ENCODE results near the gene FZR1. TPM values are rescaled to one million over a fixed set of nuclear protein-coding genes. Genes with fewer than 3 reads are reported as not detected.
A peak's percentile ranks its signal among the peaks of the same experiment; 100 is the strongest.

The FZR1 gene
- total and polyA plus RNA-seq, 9 of the 15 experiments (the other 6 are each of a cell fraction or from before 2014, with no cell fraction given) = 0.18 to 48.0 (median 22.2) TPM

GRCh38 chr19:3520166-3521103, 14.3 kb downstream of the FZR1 start (continued):
- no peak for TF ChIP-seq SRSF3 (IDR thresholded peaks at IDR 0.05; ENCODE audit: insufficient read depth, low read length)
- TF ChIP-seq PML (IDR thresholded peaks at IDR 0.05; ENCODE audit: low read length) = peak; percentile 72; the same call in 1 of the 2 replicates
- TF ChIP-seq RNF2 (IDR thresholded peaks at IDR 0.05) = peak; percentile 92; the same call in 1 of the 2 replicates
- TF ChIP-seq TAF9B (IDR thresholded peaks at IDR 0.05; ENCODE audit: partially characterized antibody) = no peak
- TF ChIP-seq SUPT5H (IDR thresholded peaks at IDR 0.05) = peak; percentile 13; the same call in 1 of the 2 replicates
- TF ChIP-seq JUN (IDR thresholded peaks at IDR 0.05; ENCODE audit: borderline replicate concordance, low read depth, low read length) = peak; percentile 74; the same call in 1 of the 2 replicates
- peak; percentile 93; the same call in 1 of the 2 replicates for TF ChIP-seq JUN (CRISPR knock-in tag; IDR thresholded peaks at IDR 0.05; ENCODE audit: borderline replicate concordance)
- peak; percentile 74 for TF ChIP-seq EP300 (IDR thresholded peaks at IDR 0.05; ENCODE audit: low read length)
- peak; percentile 67 for TF ChIP-seq POLR2G (IDR thresholded peaks at IDR 0.05; ENCODE audit: low read depth, low read length)
- peak; percentile 37 for TF ChIP-seq PRDM10 (IDR thresholded peaks at IDR 0.05; ENCODE audit: partially characterized antibody)
- TF ChIP-seq MCM3 (IDR thresholded peaks at IDR 0.05) = no peak
- peak in 1 of 2 experiments; percentile 33; a peak in 1 of 4 replicates for TF ChIP-seq SIN3A (IDR thresholded peaks at IDR 0.05; ENCODE audit: borderline replicate concordance in 2 of 2, control insufficient read depth in 1 of 2, low read depth in 2 of 2, low read length in 2 of 2)
- peak; percentile 94 for TF ChIP-seq LCOR (CRISPR knock-in tag; IDR thresholded peaks at IDR 0.05)
- peak; percentile 92 for TF ChIP-seq NR3C1 (CRISPR knock-in tag; IDR thresholded peaks at IDR 0.05)
- TF ChIP-seq TAL1 (IDR thresholded peaks at IDR 0.05) = peak; percentile 68
- peak; percentile 87 for TF ChIP-seq GATAD2B (IDR thresholded peaks at IDR 0.05; ENCODE audit: borderline replicate concordance)
- TF ChIP-seq, protein P1, sequence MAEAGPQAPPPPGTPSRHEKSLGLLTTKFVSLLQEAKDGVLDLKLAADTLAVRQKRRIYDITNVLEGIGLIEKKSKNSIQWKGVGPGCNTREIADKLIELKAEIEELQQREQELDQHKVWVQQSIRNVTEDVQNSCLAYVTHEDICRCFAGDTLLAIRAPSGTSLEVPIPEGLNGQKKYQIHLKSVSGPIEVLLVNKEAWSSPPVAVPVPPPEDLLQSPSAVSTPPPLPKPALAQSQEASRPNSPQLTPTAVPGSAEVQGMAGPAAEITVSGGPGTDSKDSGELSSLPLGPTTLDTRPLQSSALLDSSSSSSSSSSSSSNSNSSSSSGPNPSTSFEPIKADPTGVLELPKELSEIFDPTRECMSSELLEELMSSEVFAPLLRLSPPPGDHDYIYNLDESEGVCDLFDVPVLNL (CRISPR knock-in tag; IDR thresholded peaks at IDR 0.05; ENCODE audit: low read depth) = peak; percentile 34; the same call in 1 of the 2 replicates
- peak; percentile 80 for TF ChIP-seq SMAD4 (CRISPR knock-in tag; conservative IDR thresholded peaks at IDR 0.05)
- TF ChIP-seq, protein P2, sequence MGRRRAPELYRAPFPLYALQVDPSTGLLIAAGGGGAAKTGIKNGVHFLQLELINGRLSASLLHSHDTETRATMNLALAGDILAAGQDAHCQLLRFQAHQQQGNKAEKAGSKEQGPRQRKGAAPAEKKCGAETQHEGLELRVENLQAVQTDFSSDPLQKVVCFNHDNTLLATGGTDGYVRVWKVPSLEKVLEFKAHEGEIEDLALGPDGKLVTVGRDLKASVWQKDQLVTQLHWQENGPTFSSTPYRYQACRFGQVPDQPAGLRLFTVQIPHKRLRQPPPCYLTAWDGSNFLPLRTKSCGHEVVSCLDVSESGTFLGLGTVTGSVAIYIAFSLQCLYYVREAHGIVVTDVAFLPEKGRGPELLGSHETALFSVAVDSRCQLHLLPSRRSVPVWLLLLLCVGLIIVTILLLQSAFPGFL (CRISPR knock-in tag; IDR thresholded peaks at IDR 0.05) = no peak
- TF ChIP-seq, protein P3, sequence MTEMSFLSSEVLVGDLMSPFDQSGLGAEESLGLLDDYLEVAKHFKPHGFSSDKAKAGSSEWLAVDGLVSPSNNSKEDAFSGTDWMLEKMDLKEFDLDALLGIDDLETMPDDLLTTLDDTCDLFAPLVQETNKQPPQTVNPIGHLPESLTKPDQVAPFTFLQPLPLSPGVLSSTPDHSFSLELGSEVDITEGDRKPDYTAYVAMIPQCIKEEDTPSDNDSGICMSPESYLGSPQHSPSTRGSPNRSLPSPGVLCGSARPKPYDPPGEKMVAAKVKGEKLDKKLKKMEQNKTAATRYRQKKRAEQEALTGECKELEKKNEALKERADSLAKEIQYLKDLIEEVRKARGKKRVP (CRISPR knock-in tag; IDR thresholded peaks at IDR 0.05) = no peak
- peak; percentile 50 for TF ChIP-seq SAP30 (IDR thresholded peaks at IDR 0.05; ENCODE audit: borderline replicate concordance, insufficient read depth, low read depth, low read length, poor library complexity, severe bottlenecking)
